Testis (tissue), 2 donors: ENCODE results near the gene HSD17B8.

Source experiments
- CTCF ChIP-seq, 3 experiments: fragments of 450-650 bp in 2 of 3; fragments of 200-600 bp in 1 of 3; sonication (generic) in 1 of 3; IDR thresholded peaks; one replicate each; pipeline ENCODE4 v1.5.1; 2016 to 2019; ENCODE audit warnings: antibody characterized with exemption in 3 of 3, mild to moderate bottlenecking in 2 of 3, moderate library complexity in 1 of 3
- POLR2A ChIP-seq: fragments of 450-650 bp; IDR thresholded peaks from one replicate; pipeline ENCODE4 v1.6.1; 2017; ENCODE audit warnings: antibody characterized with exemption, mild to moderate bottlenecking, moderate library complexity

GRCh38 chr6:33201935-33202334, 2.5 kb upstream of the HSD17B8 start:
- TF ChIP-seq CTCF (IDR thresholded peaks at IDR 0.05): no peak
- no peak for TF ChIP-seq POLR2A
